GM23338 (cell line): ENCODE results near the gene OASL. TPM values are rescaled to one million over a fixed set of nuclear protein-coding genes. Genes with fewer than 3 reads are reported as not detected.

Source experiments
- ATAC-seq: fragments of 200-7000 bp; cut with Tn5 transposase; 3 replicates; pipeline ENCODE4 v1.9.1; 2020
- DNase-seq: peaks from one replicate; pipeline ENCODE4 v3.0.0-alpha.2; 2015; ENCODE audit warnings: low spot score
- H2AFZ ChIP-seq: fragments of 200-600 bp; sonication (generic); 2 replicates; pipeline ENCODE4 v1.8.0; 2016; ENCODE audit warnings: antibody characterized with exemption, mild to moderate bottlenecking, moderate library complexity
- H3F3A ChIP-seq: fragments of 200-600 bp; sonication (generic); replicated peaks from 2 replicates; pipeline ENCODE4 v1.8.0; 2017; ENCODE audit warnings: antibody characterized with exemption, mixed run types, low read depth
- H3K27ac ChIP-seq: fragments of 200-600 bp; sonication (generic); 2 replicates; pipeline ENCODE4 v1.6.1; 2016; ENCODE audit warnings: low read depth
- H3K27me3 ChIP-seq: fragments of 200-600 bp; sonication (generic); 2 replicates; pipeline ENCODE4 v1.8.0; 2016; ENCODE audit warnings: mild to moderate bottlenecking, mixed run types, moderate library complexity; ENCODE audit not compliant: insufficient read depth
- H3K36me3 ChIP-seq: fragments of 200-600 bp; sonication (generic); 2 replicates; pipeline ENCODE4 v1.8.0; 2016; ENCODE audit warnings: mild to moderate bottlenecking; ENCODE audit not compliant: insufficient read depth
- H3K4me1 ChIP-seq: fragments of 200-600 bp; sonication (generic); 2 replicates; pipeline ENCODE4 v1.8.0; 2016; ENCODE audit warnings: mild to moderate bottlenecking, moderate library complexity; ENCODE audit not compliant: insufficient read depth
- H3K4me2 ChIP-seq: fragments of 200-600 bp; sonication (generic); 2 replicates; pipeline ENCODE4 v1.7.1; 2017; ENCODE audit warnings: mixed run types
- H3K4me3 ChIP-seq: fragments of 200-600 bp; sonication (generic); 2 replicates; pipeline ENCODE4 v1.6.1; 2016; ENCODE audit warnings: mixed run types
- H3K79me2 ChIP-seq: fragments of 200-600 bp; sonication (generic); replicated peaks from 2 replicates; pipeline ENCODE4 v1.8.0; 2017; ENCODE audit warnings: mild to moderate bottlenecking; ENCODE audit not compliant: insufficient read depth
- H3K9me2 ChIP-seq: fragments of 200-600 bp; sonication (generic); 2 replicates; pipeline ENCODE4 v1.8.0; 2017; ENCODE audit not compliant: insufficient read depth
- H4K20me1 ChIP-seq: fragments of 200-600 bp; sonication (generic); replicated peaks from 2 replicates; pipeline ENCODE4 v1.8.0; 2017; ENCODE audit warnings: mild to moderate bottlenecking; ENCODE audit not compliant: insufficient read depth
- H3K27ac Mint-ChIP-seq: 2 replicates; pipeline ENCODE4 v1.8.0; 2020; ENCODE audit warnings: inconsistent platforms, mild to moderate bottlenecking, moderate library complexity, mixed read lengths
- H3K27me3 Mint-ChIP-seq: 3 replicates; pipeline ENCODE4 v1.8.0; 2022; ENCODE audit warnings: low read depth, mild to moderate bottlenecking, moderate library complexity, mixed read lengths, inconsistent platforms; ENCODE audit not compliant: insufficient read depth, poor library complexity
- H3K36me3 Mint-ChIP-seq: 3 replicates; pipeline ENCODE4 v1.8.0; 2021; ENCODE audit warnings: low read depth, mild to moderate bottlenecking, inconsistent platforms, moderate library complexity, mixed read lengths
- H3K4me1 Mint-ChIP-seq: 3 replicates; pipeline ENCODE4 v1.8.0; 2020; ENCODE audit warnings: mild to moderate bottlenecking, inconsistent platforms, mixed read lengths
- H3K4me3 Mint-ChIP-seq: 3 replicates; pipeline ENCODE4 v1.8.0; 2021; ENCODE audit warnings: moderate library complexity, mild to moderate bottlenecking, inconsistent platforms, mixed read lengths
- H3K9me3 Mint-ChIP-seq: 3 replicates; pipeline ENCODE4 v1.8.0; 2020; ENCODE audit warnings: moderate library complexity, mild to moderate bottlenecking, inconsistent platforms, mixed read lengths
- CREB1 ChIP-seq: fragments of 250-450 bp; sonication (Bioruptor Pico); IDR thresholded peaks from 2 replicates; pipeline ENCODE4 v1.5.0; 2020; ENCODE audit warnings: low read depth, mild to moderate bottlenecking, moderate library complexity
- CTCF ChIP-seq, 2 experiments: fragments of 200-600 bp in 1 of 2; sonication (generic) in 1 of 2; conservative IDR thresholded peaks; 2 replicates each; pipeline versions ENCODE4 v1.5.1 to v1.6.1; 2016 to 2017; ENCODE audit warnings: antibody characterized with exemption in 2 of 2, low read depth in 2 of 2, mild to moderate bottlenecking in 2 of 2, moderate library complexity in 1 of 2
- ETS1 ChIP-seq: IDR thresholded peaks from 2 replicates; pipeline ENCODE4 v1.6.1; 2016; ENCODE audit warnings: antibody characterized with exemption
- EZH2 ChIP-seq: fragments of 200-600 bp; sonication (generic); IDR thresholded peaks from one replicate; pipeline ENCODE4 v1.8.0; 2017; ENCODE audit warnings: antibody characterized with exemption, mild to moderate bottlenecking, low read depth; ENCODE audit not compliant: unreplicated experiment
- EZH2phosphoT487 ChIP-seq: fragments of 200-600 bp; sonication (generic); IDR thresholded peaks from one replicate; pipeline ENCODE4 v1.8.1; 2018; ENCODE audit warnings: antibody characterized with exemption; ENCODE audit not compliant: unreplicated experiment
- JUNB ChIP-seq: IDR thresholded peaks from one replicate; pipeline ENCODE4 v1.6.1; 2016; ENCODE audit warnings: antibody characterized with exemption; ENCODE audit not compliant: unreplicated experiment
- NANOG ChIP-seq: IDR thresholded peaks from 2 replicates; pipeline ENCODE4 v1.6.1; 2016; ENCODE audit warnings: antibody characterized with exemption, borderline replicate concordance
- POLR2AphosphoS5 ChIP-seq: IDR thresholded peaks from 2 replicates; pipeline ENCODE4 v1.6.1; 2016; ENCODE audit warnings: antibody characterized with exemption, low read depth
- STAT1 ChIP-seq: IDR thresholded peaks from one replicate; pipeline ENCODE4 v1.6.1; 2016; ENCODE audit warnings: antibody characterized with exemption; ENCODE audit not compliant: unreplicated experiment
- ZNF331 ChIP-seq: fragments of 250-450 bp; sonication (Bioruptor Pico); IDR thresholded peaks from 2 replicates; pipeline ENCODE4 v1.5.0; 2020; ENCODE audit warnings: low read depth, mild to moderate bottlenecking, moderate library complexity
- ZNF462 ChIP-seq: fragments of 250-450 bp; sonication (Bioruptor Pico); IDR thresholded peaks from 2 replicates; pipeline ENCODE4 v1.5.0; 2020; ENCODE audit warnings: mild to moderate bottlenecking, moderate library complexity
- polyA plus RNA-seq: library from polyadenylated mRNA; unstranded; fragments of >200 nt; fragmentation: Nextera tagmentation; extraction: Ambion mirVana; gene quantifications from 2 replicates; pipeline ENCODE4 v1.2.1, GENCODE V29; 2016
- total RNA-seq: library from RNA; depleted of rRNA; stranded (reverse); fragments of >200 nt; shearing (Covaris generic); gene quantifications from 2 replicates; pipeline ENCODE4 v1.2.3, GENCODE V29; 2014

The OASL gene
- total and polyA plus RNA-seq, 2 experiments from 2014 or later = not detected

- Histone ChIP-seq H4K20me1 (no peaks in the 10 kb centered on the region), H3K9me2 (no peaks in the 10 kb centered on the region), H3F3A (no peaks in the 10 kb centered on the region), H3K4me1 (no peaks in the 10 kb centered on the region), H3K4me3 (no peak overlapping the region), H3K4me2 (no peak overlapping the region), H2AFZ (peak overlapping the region; percentile 78), H3K27ac (no peak overlapping the region), H3K36me3 (no peaks in the 10 kb centered on the region), H3K27me3 (no peaks in the 10 kb centered on the region), H3K79me2 (no peaks in the 10 kb centered on the region)
- Mint-ChIP-seq H3K27ac (no peak overlapping the region), H3K27me3 (peaks cover 6% of the 10 kb centered on the region), H3K4me3 (no peak overlapping the region), H3K4me1 (peaks cover 6% of the 10 kb centered on the region), H3K9me3 (no peaks in the 10 kb centered on the region), H3K36me3 (no peaks in the 10 kb centered on the region)
- ATAC-seq (no peak), DNase-seq (no peak)
- TF ChIP-seq CREB1 (CRISPR knock-in tag) = no peak
- TF ChIP-seq ETS1 = no peak
Observed at GRCh38 chr12:121057794-121058193, 18.7 kb upstream of the OASL start.

- Mint-ChIP-seq H3K9me3 (no peaks in the 10 kb centered on the region), H3K27ac (no peak overlapping the region), H3K36me3 (no peaks in the 10 kb centered on the region), H3K27me3 (no peaks in the 10 kb centered on the region), H3K4me1 (no peaks in the 10 kb centered on the region), H3K4me3 (no peak overlapping the region)
- no peaks in the 10 kb centered on the region for H3F3A ChIP-seq
- H3K27ac ChIP-seq = no peak overlapping the region
- TF ChIP-seq POLR2AphosphoS5 (no peak), ETS1 (no peak), ZNF462 (no peak), EZH2phosphoT487 (no peak), CTCF (conservative IDR thresholded peaks at IDR 0.05; ENCODE audit: low read depth in 2 of 2) (no peak), STAT1 (no peak), CREB1 (CRISPR knock-in tag) (no peak), NANOG (no peak), ZNF331 (CRISPR knock-in tag) (no peak), EZH2 (no peak), JUNB (no peak)
- H3K36me3 ChIP-seq = no peaks in the 10 kb centered on the region
- H3K4me2 ChIP-seq = no peak overlapping the region
- DNase-seq = no peak
- H3K9me2 ChIP-seq = no peaks in the 10 kb centered on the region
- H3K27me3 ChIP-seq = no peaks in the 10 kb centered on the region
- H3K4me3 ChIP-seq = no peak overlapping the region
- H3K79me2 ChIP-seq = no peaks in the 10 kb centered on the region
- no peaks in the 10 kb centered on the region for H3K4me1 ChIP-seq
- no peaks in the 10 kb centered on the region for H4K20me1 ChIP-seq
- no peak overlapping the region for H2AFZ ChIP-seq
- no peak for ATAC-seq
Observed at GRCh38 chr12:121053706-121054105, 14.7 kb upstream of the OASL start.
